Astrocyte (in vitro differentiated cells and primary cell): ENCODE data around the gene TFEB.

ENCODE experiments used
- CTCF ChIP-seq: IDR thresholded peaks from 2 replicates; pipeline ENCODE4 v1.5.1; 2011; ENCODE audit warnings: low read depth, mild to moderate bottlenecking, inconsistent platforms, low read length, moderate library complexity; ENCODE audit not compliant: insufficient read depth
- EZH2 ChIP-seq: IDR thresholded peaks from 2 replicates; pipeline ENCODE4 v1.6.1; 2012; ENCODE audit warnings: mild to moderate bottlenecking, low read length, inconsistent platforms; ENCODE audit not compliant: insufficient read depth

- TF ChIP-seq CTCF (no peak), EZH2 (no peak)
Measured at GRCh38 chr6:41748542-41748941, 13.1 kb upstream of the TFEB start.
